ENCODE measurements around the gene FAM151A. TPM values are rescaled to one million over a fixed set of nuclear protein-coding genes. Genes with fewer than 3 reads are reported as not detected.

Gene FAM151A
- total and polyA plus RNA-seq, 2 experiments from 2014 or later, result 9.8 to 13.5 TPM

GRCh38 chr1:54627196-54627595 is 3.9 kb upstream of the FAM151A start:
- Histone ChIP-seq H3K27me3 (no peaks in the 10 kb centered on the region), H3K4me2 (no peak overlapping the region), H3K9me2 (replicated peaks; ENCODE audit: insufficient read depth) (no peaks in the 10 kb centered on the region), H3K9me3 (ENCODE audit: low read depth) (no peaks in the 10 kb centered on the region), H3K4me3 (no peak overlapping the region), H3K36me3 (replicated peaks; ENCODE audit: insufficient read depth, low read depth) (no peaks in the 10 kb centered on the region), H3K27ac (no peak overlapping the region), H3K79me2 (no peaks in the 10 kb centered on the region), H4K20me1 (ENCODE audit: insufficient read depth, poor library complexity, severe bottlenecking) (no peaks in the 10 kb centered on the region), H3K4me1 (ENCODE audit: insufficient read depth) (peaks cover 9% of the 10 kb centered on the region), H2AFZ (no peak overlapping the region)
- WGBS (ENCODE audit: low lambda C conversion rate, missing lambda C conversion rate), result 87% methylated on average over 9 of the region's 10 CpGs
- TF ChIP-seq EZH2phosphoT487 (IDR thresholded peaks at IDR 0.05; ENCODE audit: low read depth, severe bottlenecking, unreplicated experiment) (no peak), CTCF (IDR thresholded peaks at IDR 0.05; ENCODE audit: poor library complexity) (no peak), EZH2 (IDR thresholded peaks at IDR 0.05; ENCODE audit: borderline replicate concordance) (no peak)
- no peak for DNase-seq (ENCODE audit: low spot score)

- no peaks in the 10 kb centered on the region for H3K27me3 ChIP-seq
- DNase-seq (ENCODE audit: low spot score), result peak; percentile 3
- WGBS (ENCODE audit: low lambda C conversion rate, missing lambda C conversion rate), result 85% methylated on average over 8 of the region's 8 CpGs
- H3K4me2 ChIP-seq, result no peak overlapping the region
- no peak overlapping the region for H3K27ac ChIP-seq
- H3K4me1 ChIP-seq (ENCODE audit: insufficient read depth), result peaks cover 9% of the 10 kb centered on the region
- H3K36me3 ChIP-seq (replicated peaks; ENCODE audit: insufficient read depth, low read depth), result no peaks in the 10 kb centered on the region
- no peaks in the 10 kb centered on the region for H4K20me1 ChIP-seq (ENCODE audit: insufficient read depth, poor library complexity, severe bottlenecking)
- TF ChIP-seq CTCF (IDR thresholded peaks at IDR 0.05; ENCODE audit: poor library complexity) (no peak), EZH2 (IDR thresholded peaks at IDR 0.05; ENCODE audit: borderline replicate concordance) (no peak), EZH2phosphoT487 (IDR thresholded peaks at IDR 0.05; ENCODE audit: low read depth, severe bottlenecking, unreplicated experiment) (no peak)
- H3K4me3 ChIP-seq, result no peak overlapping the region
- H3K9me2 ChIP-seq (replicated peaks; ENCODE audit: insufficient read depth), result no peaks in the 10 kb centered on the region
- no peaks in the 10 kb centered on the region for H3K79me2 ChIP-seq
- H2AFZ ChIP-seq, result no peak overlapping the region
- H3K9me3 ChIP-seq (ENCODE audit: low read depth), result no peaks in the 10 kb centered on the region
These were observed 1.4 kb upstream of the FAM151A start for GRCh38 chr1:54624466-54625464.

GRCh38 chr1:54619749-54620148 is 3.6 kb downstream of the FAM151A start:
- Histone ChIP-seq H3K9me3 (ENCODE audit: low read depth) (no peaks in the 10 kb centered on the region), H3K79me2 (no peaks in the 10 kb centered on the region), H3K27ac (no peak overlapping the region), H3K4me1 (ENCODE audit: insufficient read depth) (peaks cover 9% of the 10 kb centered on the region), H3K4me2 (no peak overlapping the region), H3K9me2 (replicated peaks; ENCODE audit: insufficient read depth) (no peaks in the 10 kb centered on the region), H3K4me3 (no peak overlapping the region), H3K36me3 (replicated peaks; ENCODE audit: insufficient read depth, low read depth) (no peaks in the 10 kb centered on the region), H3K27me3 (no peaks in the 10 kb centered on the region), H2AFZ (no peak overlapping the region), H4K20me1 (ENCODE audit: insufficient read depth, poor library complexity, severe bottlenecking) (no peaks in the 10 kb centered on the region)
- WGBS (ENCODE audit: low lambda C conversion rate, missing lambda C conversion rate), result 86% methylated on average over 8 of the region's 8 CpGs
- TF ChIP-seq EZH2phosphoT487 (IDR thresholded peaks at IDR 0.05; ENCODE audit: low read depth, severe bottlenecking, unreplicated experiment), result no peak
- TF ChIP-seq CTCF (IDR thresholded peaks at IDR 0.05; ENCODE audit: poor library complexity), result no peak
- no peak for TF ChIP-seq EZH2 (IDR thresholded peaks at IDR 0.05; ENCODE audit: borderline replicate concordance)
- DNase-seq (ENCODE audit: low spot score), result no peak
